Liver (tissue), 9 donors: ENCODE results near the gene LRRFIP2. TPM values are rescaled to one million over a fixed set of nuclear protein-coding genes. Genes with fewer than 3 reads are reported as not detected.
A peak's percentile ranks its signal among the peaks of the same experiment; 100 is the strongest.

Experiments used
- DNase-seq: peaks from one replicate; pipeline ENCODE4 v3.0.0-alpha.2; 2017; ENCODE audit warnings: low spot score
- H3K27ac ChIP-seq, 2 donors: one replicate each; pipeline ENCODE4 v1.7.0; 2013; ENCODE audit warnings: inconsistent platforms in 2 of 2, low read length in 2 of 2, control low read depth in 1 of 2, low read depth in 1 of 2, mild to moderate bottlenecking in 1 of 2
- H3K27me3 ChIP-seq, 4 donors: one replicate each; pipeline versions ENCODE4 v1.6.1 to v1.7.0; 2013; ENCODE audit warnings: low read length in 3 of 4, inconsistent platforms in 1 of 4, mild to moderate bottlenecking in 1 of 4, moderate library complexity in 1 of 4; ENCODE audit not compliant: control insufficient read depth in 4 of 4, insufficient read depth in 4 of 4
- H3K36me3 ChIP-seq, 4 donors: one replicate each; pipeline versions ENCODE4 v1.6.1 to v1.7.0; 2013; ENCODE audit warnings: low read length in 3 of 4, mild to moderate bottlenecking in 3 of 4, low read depth in 1 of 4, moderate library complexity in 1 of 4; ENCODE audit not compliant: control insufficient read depth in 4 of 4, insufficient read depth in 3 of 4
- H3K4me1 ChIP-seq, 4 donors: one replicate each; pipeline versions ENCODE4 v1.6.1 to v1.7.0; 2013; ENCODE audit warnings: low read length in 3 of 4, mild to moderate bottlenecking in 3 of 4, moderate library complexity in 1 of 4; ENCODE audit not compliant: control insufficient read depth in 4 of 4, insufficient read depth in 4 of 4
- H3K4me3 ChIP-seq, 3 donors: one replicate each; pipeline versions ENCODE4 v1.6.1 to v1.7.0; 2013; ENCODE audit warnings: low read length in 3 of 3, control low read depth in 1 of 3, low read depth in 1 of 3, mild to moderate bottlenecking in 1 of 3
- H3K9ac ChIP-seq, 2 donors: one replicate each; pipeline ENCODE4 v1.7.0; 2013; ENCODE audit warnings: low read length in 2 of 2, mild to moderate bottlenecking in 2 of 2, moderate library complexity in 2 of 2, control low read depth in 1 of 2, low read depth in 1 of 2
- H3K9me3 ChIP-seq, 4 donors: one replicate each; pipeline versions ENCODE4 v1.6.1 to v1.7.0; 2013; ENCODE audit warnings: low read length in 3 of 4; ENCODE audit not compliant: control insufficient read depth in 4 of 4
- EGR1 ChIP-seq, 2 donors: IDR thresholded peaks; 2 replicates each; pipeline ENCODE4 v1.6.1; 2016 to 2018; ENCODE audit warnings: antibody characterized with exemption in 2 of 2, low read depth in 2 of 2
- FOXA1 ChIP-seq: IDR thresholded peaks from 2 replicates; pipeline ENCODE4 v1.6.1; 2016; ENCODE audit warnings: antibody characterized with exemption
- FOXA2 ChIP-seq: IDR thresholded peaks from 2 replicates; pipeline ENCODE4 v1.6.1; 2016; ENCODE audit warnings: antibody characterized with exemption
- GABPA ChIP-seq, 2 donors: IDR thresholded peaks in 1 of 2; conservative IDR thresholded peaks in 1 of 2; 2 replicates each; pipeline ENCODE4 v1.6.1; 2016; ENCODE audit warnings: antibody characterized with exemption in 2 of 2, mild to moderate bottlenecking in 1 of 2, moderate library complexity in 1 of 2
- HNF4A ChIP-seq, 2 donors: conservative IDR thresholded peaks; 2 replicates each; pipeline ENCODE4 v1.6.1; 2016; ENCODE audit warnings: antibody characterized with exemption in 2 of 2, mild to moderate bottlenecking in 2 of 2
- HNF4G ChIP-seq: IDR thresholded peaks from 2 replicates; pipeline ENCODE4 v1.6.1; 2016; ENCODE audit warnings: antibody characterized with exemption
- JUND ChIP-seq, 2 donors: IDR thresholded peaks; 2 replicates each; pipeline ENCODE4 v1.6.1; 2016; ENCODE audit warnings: antibody characterized with exemption in 2 of 2
- NR2F2 ChIP-seq: IDR thresholded peaks from 2 replicates; pipeline ENCODE4 v1.6.1; 2016; ENCODE audit warnings: antibody characterized with exemption
- RAD21 ChIP-seq, 2 donors: IDR thresholded peaks; 2 replicates each; pipeline ENCODE4 v1.6.1; 2016; ENCODE audit warnings: antibody characterized with exemption in 2 of 2, mild to moderate bottlenecking in 2 of 2
- RXRA ChIP-seq, 2 donors: IDR thresholded peaks; 2 replicates each; pipeline ENCODE4 v1.6.1; 2017 to 2018; ENCODE audit warnings: antibody characterized with exemption in 2 of 2, mild to moderate bottlenecking in 1 of 2
- SP1 ChIP-seq: IDR thresholded peaks from 2 replicates; pipeline ENCODE4 v1.6.1; 2018; ENCODE audit warnings: antibody characterized with exemption, mild to moderate bottlenecking
- TAF1 ChIP-seq: conservative IDR thresholded peaks from 2 replicates; pipeline ENCODE4 v1.6.1; 2016; ENCODE audit warnings: antibody characterized with exemption, mild to moderate bottlenecking
- YY1 ChIP-seq: IDR thresholded peaks from 2 replicates; pipeline ENCODE4 v1.6.1; 2016; ENCODE audit warnings: antibody characterized with exemption, mild to moderate bottlenecking
- WGBS: extraction: QIAGEN DNeasy Blood & Tissue Kit; methylation state at CpG from one replicate; pipeline ENCODE4 v1.1.7; 2013; 5-methylcytosine and 5-hydroxymethylcytosine counted together
- polyA plus RNA-seq, 2 donors: library from polyadenylated mRNA; stranded (reverse) in 1 of 2; unstranded in 1 of 2; fragments of 200-250 nt in 1 of 2; fragments of >200 nt in 1 of 2; fragmentation: Nextera tagmentation in 1 of 2; extraction: Ambion mirVana in 1 of 2; gene quantifications; one replicate each; pipeline versions ENCODE4 v1.2.1 to v1.2.3, GENCODE V29; 2013 to 2015
- total RNA-seq, 2 donors: library from RNA; depleted of rRNA; stranded (reverse); fragments of >200 nt; gene quantifications; one replicate each; pipeline ENCODE4 v1.2.3, GENCODE V29; 2014
- TF ChIP-seq, protein P1 (sequence below): IDR thresholded peaks from 2 replicates; pipeline ENCODE4 v1.6.1; 2016; ENCODE audit warnings: antibody characterized with exemption
- TF ChIP-seq, protein P2 (sequence below): fragments of 150-350 bp; IDR thresholded peaks from 2 replicates; pipeline ENCODE4 v1.5.1; 2017; ENCODE audit warnings: improper control_type of control experiment, low read depth, low read length; ENCODE audit not compliant: missing input control
- TF ChIP-seq, protein P3 (sequence below): IDR thresholded peaks from 2 replicates; pipeline ENCODE4 v1.6.1; 2016; ENCODE audit warnings: antibody characterized with exemption, mild to moderate bottlenecking
- TF ChIP-seq, protein P4 (sequence below): IDR thresholded peaks from 2 replicates; pipeline ENCODE4 v1.6.1; 2016; ENCODE audit warnings: antibody characterized with exemption
- TF ChIP-seq, protein P5 (sequence below): IDR thresholded peaks from 2 replicates; pipeline ENCODE4 v1.6.1; 2016; ENCODE audit warnings: antibody characterized with exemption
- donor health status: healthy.
- donor health status: healthy.
- donor health status: healthy.
- donor health status: healthy.
- donor health status: healthy.

LRRFIP2 gene
- total and polyA plus RNA-seq, 4 donors = 22.6 to 56.9 (median 39.8) TPM

DNA sequence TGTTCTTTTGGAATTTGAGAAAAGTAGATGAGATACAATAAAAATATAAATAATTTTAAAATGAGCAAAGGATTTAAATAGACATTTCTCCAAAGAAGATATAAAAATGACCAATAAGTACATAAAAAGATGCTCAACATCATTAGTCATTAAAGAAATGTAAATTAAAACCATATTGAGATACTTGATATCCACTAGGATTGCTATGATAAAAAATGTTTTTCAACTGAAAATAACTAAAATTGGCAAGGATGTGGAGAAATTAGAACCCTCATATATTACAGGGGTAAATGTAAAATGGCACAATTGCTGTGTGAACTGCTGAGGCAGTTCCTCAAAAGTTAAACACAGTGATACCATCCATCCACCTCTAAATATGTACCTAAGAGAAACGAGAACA is 38.8 kb downstream of the LRRFIP2 start (continued):
- TF ChIP-seq, protein P1, sequence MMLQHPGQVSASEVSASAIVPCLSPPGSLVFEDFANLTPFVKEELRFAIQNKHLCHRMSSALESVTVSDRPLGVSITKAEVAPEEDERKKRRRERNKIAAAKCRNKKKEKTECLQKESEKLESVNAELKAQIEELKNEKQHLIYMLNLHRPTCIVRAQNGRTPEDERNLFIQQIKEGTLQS = no peak
- TF ChIP-seq HNF4A (conservative IDR thresholded peaks at IDR 0.05) = no peak
- no peak for TF ChIP-seq TAF1
- TF ChIP-seq HNF4G = no peak
- TF ChIP-seq GABPA (IDR thresholded peaks at IDR 0.05 in 1 of 2, conservative IDR thresholded peaks at IDR 0.05 in 1 of 2) = no peak
- no peak for TF ChIP-seq YY1

DNA sequence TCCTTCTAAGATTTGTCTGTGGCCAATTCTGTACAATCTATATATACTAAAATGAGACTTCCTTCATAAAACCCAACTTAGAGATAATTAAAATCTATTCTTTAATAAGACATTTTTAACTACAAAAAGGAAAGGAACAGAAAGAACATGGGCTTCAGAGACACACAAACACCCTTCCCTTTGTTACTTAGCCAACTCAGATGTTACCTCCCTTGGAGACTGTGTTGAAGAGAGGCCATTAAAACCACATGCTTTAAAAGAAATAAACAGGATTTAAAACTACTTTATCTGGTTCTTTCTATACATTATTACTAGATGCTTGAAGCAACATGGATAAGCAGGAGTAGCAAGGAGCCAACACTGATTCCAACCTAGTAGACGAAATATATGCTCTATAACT is 42.0 kb downstream of the LRRFIP2 start:
- H3K4me1 ChIP-seq = peaks cover 4 to 43% (median 12%) of the 10 kb centered on the region in 4 donors

DNA sequence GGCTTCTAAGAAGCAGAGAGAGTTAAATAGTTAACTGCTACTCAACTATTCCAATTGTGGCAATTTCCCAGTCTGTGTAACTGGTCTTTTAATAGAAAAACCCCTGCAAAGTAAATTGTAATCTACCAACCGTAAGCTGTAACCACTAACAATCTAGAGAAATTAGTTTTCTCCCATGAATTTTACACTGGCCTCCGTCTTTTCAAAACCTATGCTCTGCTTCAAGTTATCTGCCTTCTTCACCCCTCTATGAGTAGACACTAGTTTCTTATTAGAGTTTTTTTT is 42.6 kb downstream of the LRRFIP2 start:
- TF ChIP-seq, protein P2, sequence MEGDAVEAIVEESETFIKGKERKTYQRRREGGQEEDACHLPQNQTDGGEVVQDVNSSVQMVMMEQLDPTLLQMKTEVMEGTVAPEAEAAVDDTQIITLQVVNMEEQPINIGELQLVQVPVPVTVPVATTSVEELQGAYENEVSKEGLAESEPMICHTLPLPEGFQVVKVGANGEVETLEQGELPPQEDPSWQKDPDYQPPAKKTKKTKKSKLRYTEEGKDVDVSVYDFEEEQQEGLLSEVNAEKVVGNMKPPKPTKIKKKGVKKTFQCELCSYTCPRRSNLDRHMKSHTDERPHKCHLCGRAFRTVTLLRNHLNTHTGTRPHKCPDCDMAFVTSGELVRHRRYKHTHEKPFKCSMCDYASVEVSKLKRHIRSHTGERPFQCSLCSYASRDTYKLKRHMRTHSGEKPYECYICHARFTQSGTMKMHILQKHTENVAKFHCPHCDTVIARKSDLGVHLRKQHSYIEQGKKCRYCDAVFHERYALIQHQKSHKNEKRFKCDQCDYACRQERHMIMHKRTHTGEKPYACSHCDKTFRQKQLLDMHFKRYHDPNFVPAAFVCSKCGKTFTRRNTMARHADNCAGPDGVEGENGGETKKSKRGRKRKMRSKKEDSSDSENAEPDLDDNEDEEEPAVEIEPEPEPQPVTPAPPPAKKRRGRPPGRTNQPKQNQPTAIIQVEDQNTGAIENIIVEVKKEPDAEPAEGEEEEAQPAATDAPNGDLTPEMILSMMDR = no peak
- no peak for TF ChIP-seq EGR1 (IDR thresholded peaks at IDR 0.05; ENCODE audit: low read depth in 2 of 2)
- no peak for TF ChIP-seq HNF4G
- no peak for TF ChIP-seq FOXA1
- no peak for TF ChIP-seq RAD21 (IDR thresholded peaks at IDR 0.05)
- no peak for TF ChIP-seq HNF4A (conservative IDR thresholded peaks at IDR 0.05)
- TF ChIP-seq SP1 = no peak
- TF ChIP-seq NR2F2 = no peak
- no peak for TF ChIP-seq RXRA (IDR thresholded peaks at IDR 0.05)
- TF ChIP-seq, protein P1 = no peak
- TF ChIP-seq GABPA (IDR thresholded peaks at IDR 0.05 in 1 of 2, conservative IDR thresholded peaks at IDR 0.05 in 1 of 2) = no peak
- no peak for TF ChIP-seq YY1
- TF ChIP-seq JUND (IDR thresholded peaks at IDR 0.05) = no peak
- TF ChIP-seq, protein P3, sequence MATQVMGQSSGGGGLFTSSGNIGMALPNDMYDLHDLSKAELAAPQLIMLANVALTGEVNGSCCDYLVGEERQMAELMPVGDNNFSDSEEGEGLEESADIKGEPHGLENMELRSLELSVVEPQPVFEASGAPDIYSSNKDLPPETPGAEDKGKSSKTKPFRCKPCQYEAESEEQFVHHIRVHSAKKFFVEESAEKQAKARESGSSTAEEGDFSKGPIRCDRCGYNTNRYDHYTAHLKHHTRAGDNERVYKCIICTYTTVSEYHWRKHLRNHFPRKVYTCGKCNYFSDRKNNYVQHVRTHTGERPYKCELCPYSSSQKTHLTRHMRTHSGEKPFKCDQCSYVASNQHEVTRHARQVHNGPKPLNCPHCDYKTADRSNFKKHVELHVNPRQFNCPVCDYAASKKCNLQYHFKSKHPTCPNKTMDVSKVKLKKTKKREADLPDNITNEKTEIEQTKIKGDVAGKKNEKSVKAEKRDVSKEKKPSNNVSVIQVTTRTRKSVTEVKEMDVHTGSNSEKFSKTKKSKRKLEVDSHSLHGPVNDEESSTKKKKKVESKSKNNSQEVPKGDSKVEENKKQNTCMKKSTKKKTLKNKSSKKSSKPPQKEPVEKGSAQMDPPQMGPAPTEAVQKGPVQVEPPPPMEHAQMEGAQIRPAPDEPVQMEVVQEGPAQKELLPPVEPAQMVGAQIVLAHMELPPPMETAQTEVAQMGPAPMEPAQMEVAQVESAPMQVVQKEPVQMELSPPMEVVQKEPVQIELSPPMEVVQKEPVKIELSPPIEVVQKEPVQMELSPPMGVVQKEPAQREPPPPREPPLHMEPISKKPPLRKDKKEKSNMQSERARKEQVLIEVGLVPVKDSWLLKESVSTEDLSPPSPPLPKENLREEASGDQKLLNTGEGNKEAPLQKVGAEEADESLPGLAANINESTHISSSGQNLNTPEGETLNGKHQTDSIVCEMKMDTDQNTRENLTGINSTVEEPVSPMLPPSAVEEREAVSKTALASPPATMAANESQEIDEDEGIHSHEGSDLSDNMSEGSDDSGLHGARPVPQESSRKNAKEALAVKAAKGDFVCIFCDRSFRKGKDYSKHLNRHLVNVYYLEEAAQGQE = no peak
- TF ChIP-seq TAF1 = no peak
- TF ChIP-seq, protein P4, sequence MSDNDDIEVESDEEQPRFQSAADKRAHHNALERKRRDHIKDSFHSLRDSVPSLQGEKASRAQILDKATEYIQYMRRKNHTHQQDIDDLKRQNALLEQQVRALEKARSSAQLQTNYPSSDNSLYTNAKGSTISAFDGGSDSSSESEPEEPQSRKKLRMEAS = no peak
- TF ChIP-seq, protein P5, sequence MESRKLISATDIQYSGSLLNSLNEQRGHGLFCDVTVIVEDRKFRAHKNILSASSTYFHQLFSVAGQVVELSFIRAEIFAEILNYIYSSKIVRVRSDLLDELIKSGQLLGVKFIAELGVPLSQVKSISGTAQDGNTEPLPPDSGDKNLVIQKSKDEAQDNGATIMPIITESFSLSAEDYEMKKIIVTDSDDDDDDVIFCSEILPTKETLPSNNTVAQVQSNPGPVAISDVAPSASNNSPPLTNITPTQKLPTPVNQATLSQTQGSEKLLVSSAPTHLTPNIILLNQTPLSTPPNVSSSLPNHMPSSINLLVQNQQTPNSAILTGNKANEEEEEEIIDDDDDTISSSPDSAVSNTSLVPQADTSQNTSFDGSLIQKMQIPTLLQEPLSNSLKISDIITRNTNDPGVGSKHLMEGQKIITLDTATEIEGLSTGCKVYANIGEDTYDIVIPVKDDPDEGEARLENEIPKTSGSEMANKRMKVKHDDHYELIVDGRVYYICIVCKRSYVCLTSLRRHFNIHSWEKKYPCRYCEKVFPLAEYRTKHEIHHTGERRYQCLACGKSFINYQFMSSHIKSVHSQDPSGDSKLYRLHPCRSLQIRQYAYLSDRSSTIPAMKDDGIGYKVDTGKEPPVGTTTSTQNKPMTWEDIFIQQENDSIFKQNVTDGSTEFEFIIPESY = no peak
- TF ChIP-seq FOXA2 = no peak
- Histone ChIP-seq H3K4me1 (peaks cover 4 to 44% (median 15%) of the 10 kb centered on the region in 4 donors), H3K27me3 (no peaks in the 10 kb centered on the region), H3K9me3 (no peaks in the 10 kb centered on the region), H3K4me3 (no peak overlapping the region), H3K36me3 (no peaks in the 10 kb centered on the region), H3K9ac (no peak overlapping the region), H3K27ac (peak overlapping the region; percentile 6 to 32)
- no peak for DNase-seq
- WGBS = 60% methylated on average over 2 of the region's 2 CpGs

More for the DNA sequence above, 42.0 kb downstream of the LRRFIP2 start:
- peak overlapping the region in 1 of 2 donors; percentile 32 for H3K9ac ChIP-seq
- H3K27ac ChIP-seq = peak overlapping the region in 1 of 2 donors; percentile 32
- H3K36me3 ChIP-seq = no peaks in the 10 kb centered on the region
- no peak for TF ChIP-seq GABPA (IDR thresholded peaks at IDR 0.05 in 1 of 2, conservative IDR thresholded peaks at IDR 0.05 in 1 of 2)
- no peaks in the 10 kb centered on the region for H3K27me3 ChIP-seq
- no peak for DNase-seq
- no peaks in the 10 kb centered on the region for H3K9me3 ChIP-seq
- 91% methylated on average over 1 of the region's 1 CpG for WGBS
- no peak overlapping the region for H3K4me3 ChIP-seq
